K562 (cell line): Measurements from ENCODE around the gene GTPBP6. TPM values are rescaled to one million over a fixed set of nuclear protein-coding genes. Genes with fewer than 3 reads are reported as not detected.

Experiments used
- BCOR ChIP-seq: fragments of 450-650 bp; IDR thresholded peaks from 2 replicates; pipeline ENCODE4 v1.6.1; 2016
- BHLHE40 ChIP-seq: IDR thresholded peaks from 2 replicates; pipeline ENCODE4 v1.6.1; 2011; ENCODE audit warnings: low read length, improper control_type of control experiment
- BMI1 ChIP-seq: fragments of 150-350 bp; IDR thresholded peaks from 2 replicates; pipeline ENCODE4 v1.6.1; 2014; ENCODE audit warnings: low read length
- ETS1 ChIP-seq: conservative IDR thresholded peaks from 2 replicates; pipeline ENCODE4 v1.6.1; 2011; ENCODE audit warnings: low read depth, mild to moderate bottlenecking, low read length; ENCODE audit not compliant: control insufficient read depth
- HMBOX1 ChIP-seq: sonication (generic); IDR thresholded peaks from 2 replicates; pipeline ENCODE4 v1.6.1; 2016
- HSF4 ChIP-seq: fragments of 250-450 bp; sonication (Bioruptor Pico); IDR thresholded peaks from 2 replicates; pipeline ENCODE4 v2.1.2; 2022; ENCODE audit warnings: mild to moderate bottlenecking, moderate library complexity, borderline replicate concordance
- POLR2G ChIP-seq: fragments of 200-400 bp; formaldehyde crosslinking; IDR thresholded peaks from 2 replicates; pipeline ENCODE4 v1.6.1; 2017; ENCODE audit warnings: low read depth, mild to moderate bottlenecking, antibody characterized with exemption, low read length, moderate library complexity
- SMAD2 ChIP-seq: fragments of 150-350 bp; IDR thresholded peaks from 2 replicates; pipeline ENCODE4 v1.6.1; 2014; ENCODE audit warnings: low read depth, mild to moderate bottlenecking, low read length
- SMARCB1 ChIP-seq: IDR thresholded peaks from 2 replicates; pipeline ENCODE4 v1.6.1; 2011; ENCODE audit warnings: improper control_type of control experiment, low read depth; ENCODE audit not compliant: insufficient read length
- TOE1 ChIP-seq, 2 experiments: fragments of 450-650 bp in 1 of 2; sonication (generic) in 1 of 2; formaldehyde crosslinking in 1 of 2; IDR thresholded peaks; 2 replicates each; pipeline versions ENCODE4 v1.7.1 to v1.8.0; 2016 to 2022; ENCODE audit warnings: borderline replicate concordance in 2 of 2, mild to moderate bottlenecking in 2 of 2, antibody characterized with exemption in 1 of 2, inconsistent platforms in 1 of 2, low read depth in 1 of 2, missing genetic modification reagents in 1 of 2, moderate library complexity in 1 of 2
- ZBTB12 ChIP-seq: fragments of 250-450 bp; sonication (Bioruptor Pico); IDR thresholded peaks from 2 replicates; pipeline ENCODE4 v1.4.0; 2020
- ZNF124 ChIP-seq: sonication (generic); formaldehyde crosslinking; IDR thresholded peaks from 2 replicates; pipeline ENCODE4 v1.8.1; 2022; ENCODE audit warnings: missing genetic modification reagents
- ZNF316 ChIP-seq: fragments of 450-650 bp; IDR thresholded peaks from 2 replicates; pipeline ENCODE4 v1.6.1; 2016
- ZNF407 ChIP-seq: fragments of 450-650 bp; IDR thresholded peaks from 2 replicates; pipeline ENCODE4 v1.6.1; 2016; ENCODE audit warnings: low read depth
- ZNF561 ChIP-seq: fragments of 450-650 bp; formaldehyde crosslinking; conservative IDR thresholded peaks from 2 replicates; pipeline ENCODE4 v1.4.0; 2020; ENCODE audit warnings: mild to moderate bottlenecking, moderate library complexity
- ZNF764 ChIP-seq: fragments of 250-450 bp; sonication (Bioruptor Pico); IDR thresholded peaks from 2 replicates; pipeline ENCODE4 v1.4.0; 2020; ENCODE audit warnings: low read depth, mild to moderate bottlenecking, moderate library complexity
- polyA plus RNA-seq, 8 experiments: library from polyadenylated mRNA; depleted of rRNA in 4 of 8; stranded (reverse) in 5 of 8; unstranded in 3 of 8; fragments of >200 nt; fragmentation: Nextera tagmentation in 2 of 8; fragmentation: Illumina TruSeq in 1 of 8; extraction: Ambion mirVana in 2 of 8; extraction: Trizol in 1 of 8; gene quantifications; 2 replicates each; pipeline versions ENCODE4 v1.2.1 to v1.2.3, GENCODE V29; 2011 to 2014; ENCODE audit warnings: inconsistent platforms in 1 of 8, missing spikeins in 1 of 8
- total RNA-seq, 7 experiments: library from RNA; depleted of rRNA in 6 of 7; stranded (reverse); fragments of >200 nt in 6 of 7; fragmentation: Illumina TruSeq in 2 of 7; extraction: Trizol in 2 of 7; gene quantifications; 2 replicates each; pipeline versions ENCODE4 v1.2.1 to v1.2.3, GENCODE V29; 2011 to 2021; ENCODE audit warnings: low replicate concordance in 1 of 7

Gene GTPBP6
- total and polyA plus RNA-seq, 9 of the 15 experiments (the other 6 are each of a cell fraction or from before 2014, with no cell fraction given): 0.24 to 35.2 (median 8.0) TPM

- TF ChIP-seq ZNF407 (peak; percentile 86), ETS1 (no peak), ZNF561 (CRISPR knock-in tag) (no peak), POLR2G (peak; percentile 84), SMAD2 (no peak), BHLHE40 (peak; percentile 99), ZNF764 (CRISPR knock-in tag) (no peak), ZBTB12 (CRISPR knock-in tag) (no peak), BMI1 (no peak), TOE1 (IDR thresholded peaks at IDR 0.05; ENCODE audit: borderline replicate concordance) (peak; percentile 96), TOE1 (CRISPR knock-in tag; IDR thresholded peaks at IDR 0.05; ENCODE audit: borderline replicate concordance, low read depth) (no peak), SMARCB1 (no peak), ZNF124 (CRISPR knock-in tag) (no peak), HSF4 (CRISPR knock-in tag) (no peak), BCOR (no peak), ZNF316 (no peak), HMBOX1 (no peak)
Observed at GRCh38 chrX:318739-319578, at the start of gene GTPBP6 (continued).
